ENCODE measurements around the gene ANKMY1.

The ANKMY1 gene

GRCh38 chr2:240429872-240430491, 127.8 kb downstream of the ANKMY1 start:
- no peak for DNase-seq

All from inflammatory macrophage treated with lipopolysaccharide for 4 hours (primary cell).